SK-N-SH (cell line): Measurements from ENCODE around the gene DPF3. TPM values are rescaled to one million over a fixed set of nuclear protein-coding genes. Genes with fewer than 3 reads are reported as not detected.

Experiments used
- CTCF ChIA-PET: fragments of 300-600, 350-600 bp; formaldehyde crosslinking; extraction: SDS; loops from one replicate; lab custom pipeline; 2021; lab: Yijun Ruan, JAX
- POLR2A ChIA-PET: fragments of 350-600 bp; sonication (Branson Sonifier 250); formaldehyde crosslinking; extraction: SDS; loops from one replicate; lab custom pipeline; 2020; ENCODE audit warnings: antibody characterized with exemption, inconsistent platforms; lab: Yijun Ruan, JAX
- DNase-seq: peaks from one replicate; pipeline ENCODE4 v3.0.0; 2012
- H2AFZ ChIP-seq: fragments of 200-600 bp; sonication (generic); 2 replicates; pipeline ENCODE4 v1.8.1; 2016; ENCODE audit warnings: antibody characterized with exemption, mild to moderate bottlenecking, low read depth
- H3F3A ChIP-seq: fragments of 200-600 bp; sonication (generic); replicated peaks from 2 replicates; pipeline ENCODE3; 2016; ENCODE audit warnings: antibody characterized with exemption, mild to moderate bottlenecking; ENCODE audit not compliant: insufficient read depth
- H3K27ac ChIP-seq, 2 experiments: fragments of 200-500 bp in 1 of 2; fragments of 200-600 bp in 1 of 2; sonication (Bioruptor generic) in 1 of 2; sonication (generic), shearing (Covaris generic) in 1 of 2; 2 replicates each; pipeline versions ENCODE4 v1.5.1 to v1.6.1; 2014 to 2016; ENCODE audit warnings: low read depth in 2 of 2, inconsistent platforms in 1 of 2, low read length in 1 of 2, mild to moderate bottlenecking in 1 of 2, mixed read lengths in 1 of 2
- H3K27me3 ChIP-seq: fragments of 200-600 bp; sonication (generic), shearing (Covaris generic); 2 replicates; pipeline ENCODE4 v1.6.1; 2016; ENCODE audit warnings: mixed run types; ENCODE audit not compliant: insufficient read depth
- H3K36me3 ChIP-seq, 2 experiments: fragments of 200-500 bp in 1 of 2; fragments of 200-600 bp in 1 of 2; sonication (Bioruptor generic) in 1 of 2; sonication (generic) in 1 of 2; replicated peaks in 1 of 2; 2 replicates each; pipeline versions ENCODE3 to v1.5.1; 2014 to 2016; ENCODE audit warnings: low read length in 1 of 2, mild to moderate bottlenecking in 1 of 2; ENCODE audit not compliant: insufficient read depth in 2 of 2, control insufficient read depth in 1 of 2
- H3K4me1 ChIP-seq, 2 experiments: fragments of 200-500 bp in 1 of 2; fragments of 200-600 bp in 1 of 2; sonication (Bioruptor generic) in 1 of 2; sonication (generic), shearing (Covaris generic) in 1 of 2; 2 replicates each; pipeline versions ENCODE4 v1.5.1 to v1.6.1; 2014 to 2016; ENCODE audit warnings: low read depth in 1 of 2, low read length in 1 of 2, mixed run types in 1 of 2; ENCODE audit not compliant: insufficient read depth in 2 of 2, control insufficient read depth in 1 of 2
- H3K4me2 ChIP-seq: fragments of 200-600 bp; sonication (generic), shearing (Covaris generic); 2 replicates; pipeline ENCODE4 v1.6.1; 2017; ENCODE audit warnings: mixed run types
- H3K4me3 ChIP-seq, 2 experiments: fragments of 200-500 bp in 1 of 2; fragments of 200-600 bp in 1 of 2; sonication (Bioruptor generic) in 1 of 2; sonication (generic), shearing (Covaris generic) in 1 of 2; 2 replicates each; pipeline versions ENCODE4 v1.5.1 to v1.8.1; 2014 to 2016; ENCODE audit warnings: low read depth in 2 of 2, inconsistent platforms in 1 of 2, low read length in 1 of 2, mild to moderate bottlenecking in 1 of 2, mixed read lengths in 1 of 2, moderate library complexity in 1 of 2
- H3K79me2 ChIP-seq: fragments of 200-600 bp; sonication (generic); 2 replicates; pipeline ENCODE4 v1.8.1; 2017; ENCODE audit warnings: mild to moderate bottlenecking; ENCODE audit not compliant: insufficient read depth
- H3K9ac ChIP-seq: fragments of 200-600 bp; sonication (generic); 2 replicates; pipeline ENCODE4 v1.6.1; 2017; ENCODE audit warnings: mixed run types
- H3K9me2 ChIP-seq: fragments of 200-600 bp; sonication (generic); 2 replicates; pipeline ENCODE4 v1.6.1; 2017; ENCODE audit warnings: mixed run types
- H3K9me3 ChIP-seq: fragments of 200-600 bp; sonication (generic); 2 replicates; pipeline ENCODE4 v1.6.1; 2017; ENCODE audit warnings: mixed run types, mild to moderate bottlenecking, moderate library complexity
- H4K20me1 ChIP-seq: fragments of 200-600 bp; sonication (generic); 2 replicates; pipeline ENCODE4 v1.6.1; 2017; ENCODE audit warnings: mild to moderate bottlenecking, mixed run types; ENCODE audit not compliant: insufficient read depth
- CHD2 ChIP-seq: fragments of 150-350 bp; IDR thresholded peaks from 2 replicates; pipeline ENCODE4 v1.6.1; 2018; ENCODE audit warnings: low read length; ENCODE audit not compliant: partially characterized antibody
- EP300 ChIP-seq, 2 experiments: IDR thresholded peaks; 2 replicates each; pipeline versions ENCODE4 v1.4.0 to v1.6.1; 2012; ENCODE audit warnings: borderline replicate concordance in 1 of 2, low read depth in 1 of 2, low read length in 1 of 2
- FOXM1 ChIP-seq: IDR thresholded peaks from 2 replicates; pipeline ENCODE4 v1.4.0; 2012; ENCODE audit warnings: low read depth, mild to moderate bottlenecking
- GABPA ChIP-seq: IDR thresholded peaks from 2 replicates; pipeline ENCODE4 v1.4.0; 2012; ENCODE audit warnings: low read depth, mild to moderate bottlenecking
- JUND ChIP-seq: IDR thresholded peaks from 2 replicates; pipeline ENCODE4 v1.4.0; 2012
- MEF2A ChIP-seq: IDR thresholded peaks from 2 replicates; pipeline ENCODE4 v1.4.0; 2012; ENCODE audit warnings: low read depth, borderline replicate concordance
- NFIC ChIP-seq: IDR thresholded peaks from 2 replicates; pipeline ENCODE4 v1.4.0; 2012; ENCODE audit warnings: borderline replicate concordance
- NRF1 ChIP-seq: IDR thresholded peaks from 2 replicates; pipeline ENCODE4 v1.6.1; 2012; ENCODE audit warnings: low read depth, mild to moderate bottlenecking, low read length
- RAD21 ChIP-seq: IDR thresholded peaks from 2 replicates; pipeline ENCODE4 v1.6.1; 2012; ENCODE audit warnings: mild to moderate bottlenecking, low read length
- RFX5 ChIP-seq: IDR thresholded peaks from 2 replicates; pipeline ENCODE4 v1.6.1; 2012; ENCODE audit warnings: mild to moderate bottlenecking, improper control_type of control experiment, low read length
- RXRA ChIP-seq: IDR thresholded peaks from 2 replicates; pipeline ENCODE4 v1.4.0; 2012; ENCODE audit warnings: low read depth, mild to moderate bottlenecking, borderline replicate concordance
- TCF12 ChIP-seq: IDR thresholded peaks from 2 replicates; pipeline ENCODE4 v1.4.0; 2012
- WGBS: methylation state at CpG from one replicate; pipeline ENCODE4 v1.1.6; 2017; ENCODE audit warnings: low lambda C conversion rate; 5-methylcytosine and 5-hydroxymethylcytosine counted together
- polyA plus RNA-seq, 3 experiments: library from polyadenylated mRNA; depleted of rRNA; stranded (reverse); fragments of >200 nt; gene quantifications; 2 replicates each; pipeline ENCODE4 v1.2.3, GENCODE V29; 2012
- TF ChIP-seq, protein P1 (sequence below): IDR thresholded peaks from 2 replicates; pipeline ENCODE4 v1.4.0; 2012; ENCODE audit warnings: low read depth
- TF ChIP-seq, protein P2 (sequence below): IDR thresholded peaks from 2 replicates; pipeline ENCODE4 v1.4.0; 2012; ENCODE audit warnings: low read depth, borderline replicate concordance

The DPF3 gene
- polyA plus RNA-seq, 1 of the 3 experiments (the other 2 are of a cell fraction) = 2.8 TPM

DNA sequence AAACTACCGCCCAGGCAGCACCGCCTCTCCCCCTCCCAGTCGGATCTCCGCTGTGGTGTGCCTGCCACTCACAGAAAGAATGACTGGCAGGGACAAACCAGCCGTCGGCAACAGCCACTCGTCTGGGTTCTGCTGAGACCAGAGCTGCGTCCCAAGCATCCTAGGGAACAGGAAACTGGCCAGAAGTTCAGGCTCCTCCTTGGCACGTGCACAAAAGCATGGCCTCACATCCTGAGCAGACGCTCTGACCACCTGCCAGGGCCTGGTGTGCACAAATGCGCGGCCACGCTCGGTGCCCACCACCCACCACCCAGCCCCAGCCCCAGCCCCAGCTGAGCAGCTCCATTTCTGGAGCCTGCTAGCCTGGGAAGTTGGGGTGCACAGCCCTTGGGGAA is 214.8 kb downstream of the DPF3 start:
- H3K9me3 ChIP-seq = no peaks in the 10 kb centered on the region
- H3K27ac ChIP-seq = peak overlapping the region; percentile 64 to 68
- no peaks in the 10 kb centered on the region for H3K36me3 ChIP-seq
- H2AFZ ChIP-seq = no peak overlapping the region
- H3K4me2 ChIP-seq = no peak overlapping the region
- ChIA-PET CTCF (interaction anchor here (0.9 to 1.3 kb wide), 3 partner anchors 12 to 1862 kb away, joined by 3 to 5 read pairs (median 3); no protein-coding TSS in a partner anchor), POLR2A (no interaction called here)
- no peaks in the 10 kb centered on the region for H3K9me2 ChIP-seq
- peak; percentile 48 for DNase-seq
- TF ChIP-seq MEF2A (no peak), FOXM1 (no peak), GABPA (no peak), RAD21 (no peak)
- TF ChIP-seq, protein P1, sequence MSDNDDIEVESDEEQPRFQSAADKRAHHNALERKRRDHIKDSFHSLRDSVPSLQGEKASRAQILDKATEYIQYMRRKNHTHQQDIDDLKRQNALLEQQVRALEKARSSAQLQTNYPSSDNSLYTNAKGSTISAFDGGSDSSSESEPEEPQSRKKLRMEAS = 0 out of 2 replicates have a peak, but pooled peaks have one; percentile 16
- no peaks in the 10 kb centered on the region for H4K20me1 ChIP-seq
- no peak overlapping the region for H3K9ac ChIP-seq
- H3K79me2 ChIP-seq = no peaks in the 10 kb centered on the region
- H3K4me1 ChIP-seq = peaks cover 8 to 28% of the 10 kb centered on the region in 2 experiments; a peak in 2 of 4 replicates
- no peaks in the 10 kb centered on the region for H3K27me3 ChIP-seq
- WGBS = 75% methylated on average over 5 of the region's 14 CpGs
- no peak overlapping the region for H3K4me3 ChIP-seq
- no peaks in the 10 kb centered on the region for H3F3A ChIP-seq

DNA sequence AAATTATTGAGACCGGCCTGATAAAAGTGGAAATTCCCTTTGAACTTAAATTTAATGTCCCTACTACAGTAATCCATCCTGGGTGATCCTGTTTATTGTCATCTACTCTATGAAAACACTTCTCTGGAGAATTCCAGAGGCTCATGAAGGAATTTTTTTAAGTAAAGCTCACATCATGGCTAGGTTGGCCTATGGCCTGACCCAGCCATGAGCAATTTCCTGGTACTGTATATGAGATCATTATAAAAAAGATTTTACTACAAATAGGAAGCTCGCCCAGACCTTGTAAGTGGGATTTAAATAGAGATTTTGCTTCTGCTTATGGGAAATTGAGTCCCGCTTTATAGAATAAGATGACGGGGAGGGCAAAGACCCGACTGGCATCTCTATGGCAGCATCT is 215.5 kb downstream of the DPF3 start:
- no peak overlapping the region; the same call in 1 of the 2 replicates for H3K4me2 ChIP-seq
- 0 out of 2 replicates have a peak overlapping the region, but pooled peaks have one; percentile 2 for H2AFZ ChIP-seq
- peaks cover 8 to 28% of the 10 kb centered on the region in 2 experiments; a peak in 2 of 4 replicates for H3K4me1 ChIP-seq
- H3K27ac ChIP-seq = peak overlapping the region in 1 of 2 experiments; percentile 64; a peak in 3 of 4 replicates
- H3K79me2 ChIP-seq = no peaks in the 10 kb centered on the region
- no peak overlapping the region for H3K4me3 ChIP-seq
- TF ChIP-seq RXRA = no peak
- no peak for TF ChIP-seq FOXM1
- peak; percentile 23; the same call in 1 of the 2 replicates for TF ChIP-seq NFIC
- peak; percentile 15; the same call in 1 of the 2 replicates for TF ChIP-seq TCF12
- no peak for TF ChIP-seq CHD2
- TF ChIP-seq RFX5 = no peak
- TF ChIP-seq, protein P2, sequence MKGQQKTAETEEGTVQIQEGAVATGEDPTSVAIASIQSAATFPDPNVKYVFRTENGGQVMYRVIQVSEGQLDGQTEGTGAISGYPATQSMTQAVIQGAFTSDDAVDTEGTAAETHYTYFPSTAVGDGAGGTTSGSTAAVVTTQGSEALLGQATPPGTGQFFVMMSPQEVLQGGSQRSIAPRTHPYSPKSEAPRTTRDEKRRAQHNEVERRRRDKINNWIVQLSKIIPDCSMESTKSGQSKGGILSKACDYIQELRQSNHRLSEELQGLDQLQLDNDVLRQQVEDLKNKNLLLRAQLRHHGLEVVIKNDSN = no peak
- TF ChIP-seq NRF1 = no peak
- TF ChIP-seq JUND = 0 out of 2 replicates have a peak, but pooled peaks have one; percentile 8
- no peak for TF ChIP-seq EP300 (IDR thresholded peaks at IDR 0.05; ENCODE audit: borderline replicate concordance in 1 of 2, low read depth in 1 of 2, low read length in 1 of 2)
- H3K9ac ChIP-seq = no peak overlapping the region
- POLR2A ChIA-PET = no interaction called here
- no peaks in the 10 kb centered on the region for H3K27me3 ChIP-seq
- WGBS = 83% methylated on average over 5 of the region's 5 CpGs
- no peaks in the 10 kb centered on the region for H3K36me3 ChIP-seq
- DNase-seq = no peak
- H3K9me2 ChIP-seq = no peaks in the 10 kb centered on the region
- H3K9me3 ChIP-seq = no peaks in the 10 kb centered on the region
- H4K20me1 ChIP-seq = no peaks in the 10 kb centered on the region
- no peaks in the 10 kb centered on the region for H3F3A ChIP-seq
- CTCF ChIA-PET = interaction anchor here (0.8 to 1.8 kb wide), 5 partner anchors 11 to 1861 kb away, joined by 3 to 5 read pairs (median 3); no protein-coding TSS in a partner anchor
